ENCODE results near the gene SLC4A5.

DNA sequence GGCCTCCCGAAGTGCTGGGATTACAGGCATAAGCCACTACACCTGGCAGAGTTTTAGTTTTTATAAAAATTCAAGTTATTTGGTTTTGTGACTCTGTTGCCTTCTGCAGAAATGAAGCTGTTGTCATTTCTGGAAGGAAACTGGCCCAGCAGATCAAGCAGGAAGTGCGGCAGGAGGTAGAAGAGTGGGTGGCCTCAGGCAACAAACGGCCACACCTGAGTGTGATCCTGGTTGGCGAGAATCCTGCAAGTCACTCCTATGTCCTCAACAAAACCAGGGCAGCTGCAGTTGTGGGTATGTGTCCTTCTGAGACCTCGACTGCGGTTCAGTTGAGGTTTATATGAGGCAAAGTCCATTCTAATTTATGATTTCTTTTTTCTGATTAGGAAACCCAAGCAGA lies 137.6 kb downstream of the SLC4A5 start:
- no peak for TF ChIP-seq POLR2A (IDR thresholded peaks at IDR 0.05)
- TF ChIP-seq, protein P1, sequence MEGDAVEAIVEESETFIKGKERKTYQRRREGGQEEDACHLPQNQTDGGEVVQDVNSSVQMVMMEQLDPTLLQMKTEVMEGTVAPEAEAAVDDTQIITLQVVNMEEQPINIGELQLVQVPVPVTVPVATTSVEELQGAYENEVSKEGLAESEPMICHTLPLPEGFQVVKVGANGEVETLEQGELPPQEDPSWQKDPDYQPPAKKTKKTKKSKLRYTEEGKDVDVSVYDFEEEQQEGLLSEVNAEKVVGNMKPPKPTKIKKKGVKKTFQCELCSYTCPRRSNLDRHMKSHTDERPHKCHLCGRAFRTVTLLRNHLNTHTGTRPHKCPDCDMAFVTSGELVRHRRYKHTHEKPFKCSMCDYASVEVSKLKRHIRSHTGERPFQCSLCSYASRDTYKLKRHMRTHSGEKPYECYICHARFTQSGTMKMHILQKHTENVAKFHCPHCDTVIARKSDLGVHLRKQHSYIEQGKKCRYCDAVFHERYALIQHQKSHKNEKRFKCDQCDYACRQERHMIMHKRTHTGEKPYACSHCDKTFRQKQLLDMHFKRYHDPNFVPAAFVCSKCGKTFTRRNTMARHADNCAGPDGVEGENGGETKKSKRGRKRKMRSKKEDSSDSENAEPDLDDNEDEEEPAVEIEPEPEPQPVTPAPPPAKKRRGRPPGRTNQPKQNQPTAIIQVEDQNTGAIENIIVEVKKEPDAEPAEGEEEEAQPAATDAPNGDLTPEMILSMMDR (IDR thresholded peaks at IDR 0.05) = no peak

All from heart left ventricle (tissue), 13 donors.